Sigmoid colon (tissue), 4 donors: Measurements from ENCODE around the gene GABBR1.

Experiments
- EP300 ChIP-seq, 4 donors: sonication (generic); formaldehyde crosslinking; IDR thresholded peaks; one replicate each; pipeline ENCODE4 v1.6.1; 2017; ENCODE audit warnings: antibody characterized with exemption in 4 of 4
- POLR2A ChIP-seq, 2 donors: fragments of 450-650 bp; IDR thresholded peaks; one replicate each; pipeline ENCODE4 v1.6.1; 2016; ENCODE audit warnings: antibody characterized with exemption in 2 of 2, mild to moderate bottlenecking in 2 of 2, moderate library complexity in 2 of 2
- TF ChIP-seq, protein P1 (sequence below), 4 experiments: fragments of 450-650 bp in 3 of 4; fragments of 200-600 bp in 1 of 4; IDR thresholded peaks; one replicate each; pipeline ENCODE4 v1.5.1; 2016 to 2019; ENCODE audit warnings: antibody characterized with exemption in 4 of 4, mild to moderate bottlenecking in 3 of 4, moderate library complexity in 2 of 4

DNA sequence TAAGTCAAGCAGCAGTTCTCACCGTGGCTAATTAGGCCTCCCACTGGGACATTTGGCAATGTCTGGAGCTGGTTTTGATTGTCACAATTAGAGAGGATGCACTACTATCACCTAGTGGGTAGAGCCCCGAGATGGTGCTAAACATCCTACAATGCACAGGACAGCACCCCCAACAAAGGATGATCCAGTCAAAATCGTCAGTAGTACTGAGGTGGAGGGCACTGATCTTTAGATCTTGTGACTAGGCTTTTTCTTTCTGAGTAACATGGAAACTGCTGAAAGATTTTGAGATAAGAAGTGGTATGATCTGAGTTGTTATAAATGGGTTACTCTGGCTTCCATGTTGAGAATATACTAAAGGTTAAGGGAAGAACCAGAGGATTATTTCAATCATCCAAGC, 85.4 kb downstream of the GABBR1 start:
- TF ChIP-seq, protein P1, sequence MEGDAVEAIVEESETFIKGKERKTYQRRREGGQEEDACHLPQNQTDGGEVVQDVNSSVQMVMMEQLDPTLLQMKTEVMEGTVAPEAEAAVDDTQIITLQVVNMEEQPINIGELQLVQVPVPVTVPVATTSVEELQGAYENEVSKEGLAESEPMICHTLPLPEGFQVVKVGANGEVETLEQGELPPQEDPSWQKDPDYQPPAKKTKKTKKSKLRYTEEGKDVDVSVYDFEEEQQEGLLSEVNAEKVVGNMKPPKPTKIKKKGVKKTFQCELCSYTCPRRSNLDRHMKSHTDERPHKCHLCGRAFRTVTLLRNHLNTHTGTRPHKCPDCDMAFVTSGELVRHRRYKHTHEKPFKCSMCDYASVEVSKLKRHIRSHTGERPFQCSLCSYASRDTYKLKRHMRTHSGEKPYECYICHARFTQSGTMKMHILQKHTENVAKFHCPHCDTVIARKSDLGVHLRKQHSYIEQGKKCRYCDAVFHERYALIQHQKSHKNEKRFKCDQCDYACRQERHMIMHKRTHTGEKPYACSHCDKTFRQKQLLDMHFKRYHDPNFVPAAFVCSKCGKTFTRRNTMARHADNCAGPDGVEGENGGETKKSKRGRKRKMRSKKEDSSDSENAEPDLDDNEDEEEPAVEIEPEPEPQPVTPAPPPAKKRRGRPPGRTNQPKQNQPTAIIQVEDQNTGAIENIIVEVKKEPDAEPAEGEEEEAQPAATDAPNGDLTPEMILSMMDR (IDR thresholded peaks at IDR 0.05) = no peak
- TF ChIP-seq POLR2A (IDR thresholded peaks at IDR 0.05) = no peak
- no peak for TF ChIP-seq EP300 (IDR thresholded peaks at IDR 0.05)
